Transverse colon (tissue), 4 donors: ENCODE measurements around the gene SIGLEC15. TPM values are rescaled to one million over a fixed set of nuclear protein-coding genes. Genes with fewer than 3 reads are reported as not detected.

ENCODE experiments used
- DNase-seq: peaks from one replicate; pipeline ENCODE4 v3.0.0-alpha.2; 2019
- H3K27ac ChIP-seq, 4 donors: fragments of 200-600 bp; sonication (generic); 2 replicates each; pipeline ENCODE4 v1.5.1; 2016 to 2018; ENCODE audit warnings: inconsistent platforms in 4 of 4
- H3K27me3 ChIP-seq: fragments of 200-600 bp; sonication (generic); 2 replicates; pipeline ENCODE4 v1.5.1; 2017; ENCODE audit warnings: inconsistent platforms
- H3K36me3 ChIP-seq, 4 donors: fragments of 200-600 bp; sonication (generic); 2 replicates each; pipeline ENCODE4 v1.5.1; 2017 to 2019; ENCODE audit warnings: inconsistent platforms in 4 of 4
- H3K4me1 ChIP-seq, 4 donors: fragments of 200-600 bp; sonication (generic); 2 replicates each; pipeline ENCODE4 v1.5.1; 2017 to 2020; ENCODE audit warnings: inconsistent platforms in 4 of 4
- H3K4me3 ChIP-seq, 4 donors: fragments of 200-600 bp; sonication (generic); 1 replicate in 1 of 4; 2 replicates in 3 of 4; pipeline versions ENCODE4 v1.5.1 to v1.6.1; 2017 to 2019; ENCODE audit warnings: inconsistent platforms in 4 of 4
- H3K9me3 ChIP-seq, 2 donors: fragments of 200-600 bp; sonication (generic); 2 replicates each; pipeline ENCODE4 v1.5.1; 2017 to 2019; ENCODE audit warnings: inconsistent platforms in 2 of 2
- CTCF ChIP-seq, 5 experiments: fragments of 200-600 bp in 3 of 5; fragments of 450-650 bp in 2 of 5; sonication (generic) in 3 of 5; IDR thresholded peaks; 1 replicate in 2 of 5; 2 replicates in 3 of 5; pipeline ENCODE4 v1.5.1; 2016 to 2017; ENCODE audit warnings: antibody characterized with exemption in 5 of 5, inconsistent platforms in 3 of 5, mild to moderate bottlenecking in 2 of 5, moderate library complexity in 1 of 5
- EP300 ChIP-seq: sonication (generic); formaldehyde crosslinking; IDR thresholded peaks from one replicate; pipeline ENCODE4 v1.6.1; 2017; ENCODE audit warnings: antibody characterized with exemption, low read depth
- POLR2A ChIP-seq: fragments of 450-650 bp; IDR thresholded peaks from one replicate; pipeline ENCODE4 v1.6.1; 2016; ENCODE audit warnings: antibody characterized with exemption, mild to moderate bottlenecking, moderate library complexity
- POLR2AphosphoS5 ChIP-seq, 3 donors: sonication (generic); formaldehyde crosslinking; IDR thresholded peaks; one replicate each; pipeline ENCODE4 v1.6.1; 2016; ENCODE audit warnings: antibody characterized with exemption in 3 of 3
- WGBS, 2 donors: methylation state at CpG; one replicate each; pipeline ENCODE4 v1.1.5; 2018; ENCODE audit warnings: low coverage in 1 of 2; 5-methylcytosine and 5-hydroxymethylcytosine counted together
- in situ Hi-C, 4 donors: fragments of 200-750 bp; cut with MboI; loops; one replicate each; pipeline versions ENCODE4 v1.15.0 to v1.15.1; 2017; ENCODE audit warnings: low sequenced_read_pairs in 3 of 4, low pct_ligation_motif_present in 1 of 4, low pct_unique_long_range_greater_than_20kb in 1 of 4
- intact Hi-C: fragments of 100-400 bp; cut with DNase I; formaldehyde crosslinking; loops from one replicate; pipeline ENCODE4 v1.15.1; 2023; ENCODE audit warnings: low total_unique reads
- total RNA-seq, 4 donors: library from RNA; depleted of rRNA; stranded (reverse); fragments of >200 nt; gene quantifications; one replicate each; pipeline ENCODE4 v1.1.0, GENCODE V29; 2016

Gene SIGLEC15
- total RNA-seq, 4 donors from 2014 or later: not detected

GRCh38 chr18:45870419-45870818 lies 44.9 kb downstream of the SIGLEC15 start:
- in situ Hi-C loops: loop anchor here in 2 of 4 donors (10.0 kb wide), 1 partner anchor 176 kb away; no protein-coding TSS in a partner anchor
- no peak for TF ChIP-seq CTCF (IDR thresholded peaks at IDR 0.05)
- no peak for TF ChIP-seq EP300
- TF ChIP-seq POLR2AphosphoS5 (IDR thresholded peaks at IDR 0.05): no peak
- no peak for TF ChIP-seq POLR2A

GRCh38 chr18:45871431-45872084 lies 46.1 kb downstream of the SIGLEC15 start:
- TF ChIP-seq POLR2A (no peak), POLR2AphosphoS5 (IDR thresholded peaks at IDR 0.05) (no peak), CTCF (IDR thresholded peaks at IDR 0.05) (no peak), EP300 (no peak)
- Histone ChIP-seq H3K36me3 (peaks cover 0 to 64% (median 16%) of the 10 kb centered on the region in 4 donors), H3K27ac (no peak overlapping the region), H3K4me1 (no peaks in the 10 kb centered on the region), H3K27me3 (no peaks in the 10 kb centered on the region), H3K4me3 (no peak overlapping the region), H3K9me3 (no peaks in the 10 kb centered on the region)
- 80 to 91% methylated on average over 4 to 5 of the region's 5 CpGs for WGBS, 2 donors
- in situ Hi-C loops: loop anchor here in 2 of 4 donors (10.0 kb wide), 1 partner anchor 177 kb away; no protein-coding TSS in a partner anchor
- no peak for DNase-seq
- intact Hi-C loops: no loop called here

More at GRCh38 chr18:45870419-45870818, 44.9 kb downstream of the SIGLEC15 start:
- no peak overlapping the region for H3K27ac ChIP-seq
- H3K36me3 ChIP-seq: peaks cover 0 to 64% (median 16%) of the 10 kb centered on the region in 4 donors
- H3K27me3 ChIP-seq: no peaks in the 10 kb centered on the region
- intact Hi-C loops: no loop called here
- H3K4me1 ChIP-seq: no peaks in the 10 kb centered on the region
- 91 to 95% methylated on average over 5 to 7 of the region's 7 CpGs for WGBS, 2 donors
- no peaks in the 10 kb centered on the region for H3K9me3 ChIP-seq
- DNase-seq: no peak
- no peak overlapping the region for H3K4me3 ChIP-seq

- intact Hi-C loops (no loop called here), in situ Hi-C loops (loop anchor here in 3 of 4 donors (10.0 to 25.0 kb wide), 2 partner anchors 180 to 212 kb away; no protein-coding TSS in a partner anchor)
- Histone ChIP-seq H3K4me1 (no peaks in the 10 kb centered on the region), H3K36me3 (peaks cover 0 to 74% (median 11%) of the 10 kb centered on the region in 4 donors), H3K27ac (no peak overlapping the region), H3K27me3 (no peaks in the 10 kb centered on the region), H3K9me3 (no peaks in the 10 kb centered on the region), H3K4me3 (no peak overlapping the region)
- DNase-seq: peak; percentile 18
- WGBS, 2 donors: 75 to 92% methylated on average over 2 to 5 of the region's 5 CpGs
- no peak for TF ChIP-seq EP300
- TF ChIP-seq CTCF (IDR thresholded peaks at IDR 0.05): no peak
- no peak for TF ChIP-seq POLR2AphosphoS5 (IDR thresholded peaks at IDR 0.05)
- TF ChIP-seq POLR2A: no peak
Observed at GRCh38 chr18:45874491-45875184, 49.2 kb downstream of the SIGLEC15 start.

DNA sequence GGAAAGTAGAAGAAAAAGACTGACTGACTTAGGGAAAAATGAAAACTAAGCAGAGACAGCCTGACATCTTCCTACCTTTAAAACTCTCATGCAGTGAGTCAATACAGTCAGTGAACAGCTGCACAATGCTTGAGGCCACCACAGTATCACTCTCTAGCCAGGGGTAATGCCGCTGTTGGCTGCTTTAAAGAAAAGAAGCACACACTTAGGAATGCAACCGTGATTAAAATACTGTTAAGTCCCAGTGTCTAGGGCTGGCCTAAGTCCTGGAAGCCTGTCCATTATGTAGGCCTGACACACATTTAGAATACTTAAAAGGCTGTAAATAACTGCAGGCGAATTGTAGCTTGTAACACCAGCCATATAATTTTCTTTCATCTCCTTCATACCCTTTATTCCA lies 50.7 kb downstream of the SIGLEC15 start:
- WGBS, 2 donors: 85 to 89% methylated on average over 1 to 3 of the region's 3 CpGs
- DNase-seq: no peak
- TF ChIP-seq POLR2A: no peak
- TF ChIP-seq EP300: no peak
- TF ChIP-seq POLR2AphosphoS5 (IDR thresholded peaks at IDR 0.05): no peak
- no peak for TF ChIP-seq CTCF (IDR thresholded peaks at IDR 0.05)
- no peaks in the 10 kb centered on the region for H3K27me3 ChIP-seq
- H3K36me3 ChIP-seq: peaks cover 0 to 69% (median 9%) of the 10 kb centered on the region in 4 donors
- intact Hi-C loops: no loop called here
- H3K27ac ChIP-seq: no peak overlapping the region
- in situ Hi-C loops: loop anchor here in 3 of 4 donors (10.0 to 25.0 kb wide), 2 partner anchors 181 to 214 kb away; no protein-coding TSS in a partner anchor
- H3K4me1 ChIP-seq: peaks cover 0 to 4% (median 0%) of the 10 kb centered on the region in 4 donors
- no peak overlapping the region for H3K4me3 ChIP-seq
- no peaks in the 10 kb centered on the region for H3K9me3 ChIP-seq
